ENCODE data around the gene CARD14. TPM values are rescaled to one million over a fixed set of nuclear protein-coding genes. Genes with fewer than 3 reads are reported as not detected.

Gene CARD14
- polyA plus RNA-seq, 3 donors, result 0.11 to 0.27 (median 0.16) TPM

GRCh38 chr17:80147035-80147822, 22.6 kb upstream of the CARD14 start, which contains the start of gene EIF4A3:
Gene EIF4A3, minus strand, starts transcription at chr17:80147128. Its CDS starts 167 bp downstream, at chr17:80146961.
- Histone ChIP-seq H4K20me1 (ENCODE audit: insufficient read depth, low read length) (peaks cover 45% of the 10 kb centered on the region), H3K27ac (ENCODE audit: low read depth in 1 of 2, low read length in 2 of 2) (peak within 1 kb of the TSS; percentile 70 to 89), H2AFZ (ENCODE audit: insufficient read depth, low read depth, low read length, poor library complexity, severe bottlenecking) (peak within 1 kb of the TSS; percentile 94), H3K36me3 (replicated peaks in 1 of 2; ENCODE audit: control insufficient read depth in 1 of 2, insufficient read depth in 2 of 2, low read length in 2 of 2) (peaks cover 21 to 25% of the 10 kb centered on the region in 2 donors), H3K4me3 (replicated peaks in 1 of 3; ENCODE audit: low read depth in 2 of 3, low read length in 3 of 3) (peak within 1 kb of the TSS; percentile 70 to 93 (median 88)), H3K9ac (ENCODE audit: insufficient read depth, low read length, poor library complexity, severe bottlenecking) (peak within 1 kb of the TSS; percentile 90), H3K9me3 (replicated peaks in 1 of 2; ENCODE audit: control insufficient read depth in 1 of 2, insufficient read depth in 1 of 2, low read length in 2 of 2) (peaks cover 0 to 7% of the 10 kb centered on the region in 2 donors), H3K4me2 (replicated peaks; ENCODE audit: extremely low read depth, low read length, poor library complexity, severe bottlenecking) (peak within 1 kb of the TSS; percentile 99), H3K79me2 (ENCODE audit: insufficient read depth, low read length) (peaks cover 58% of the 10 kb centered on the region), H3K4me1 (ENCODE audit: control insufficient read depth in 1 of 2, insufficient read depth in 2 of 2, low read length in 2 of 2) (peaks cover 33 to 42% of the 10 kb centered on the region in 2 donors), H3K27me3 (ENCODE audit: control insufficient read depth in 2 of 2, insufficient read depth in 2 of 2, low read length in 2 of 2) (no peaks in the 10 kb centered on the region)
- peak within 1 kb of the TSS; percentile 87 to 97 (median 93) for H3K27ac Mint-ChIP-seq
- under 1% methylated on average over 89 of the region's 90 CpGs for WGBS (ENCODE audit: insufficient coverage)
- TF ChIP-seq, protein P1, sequence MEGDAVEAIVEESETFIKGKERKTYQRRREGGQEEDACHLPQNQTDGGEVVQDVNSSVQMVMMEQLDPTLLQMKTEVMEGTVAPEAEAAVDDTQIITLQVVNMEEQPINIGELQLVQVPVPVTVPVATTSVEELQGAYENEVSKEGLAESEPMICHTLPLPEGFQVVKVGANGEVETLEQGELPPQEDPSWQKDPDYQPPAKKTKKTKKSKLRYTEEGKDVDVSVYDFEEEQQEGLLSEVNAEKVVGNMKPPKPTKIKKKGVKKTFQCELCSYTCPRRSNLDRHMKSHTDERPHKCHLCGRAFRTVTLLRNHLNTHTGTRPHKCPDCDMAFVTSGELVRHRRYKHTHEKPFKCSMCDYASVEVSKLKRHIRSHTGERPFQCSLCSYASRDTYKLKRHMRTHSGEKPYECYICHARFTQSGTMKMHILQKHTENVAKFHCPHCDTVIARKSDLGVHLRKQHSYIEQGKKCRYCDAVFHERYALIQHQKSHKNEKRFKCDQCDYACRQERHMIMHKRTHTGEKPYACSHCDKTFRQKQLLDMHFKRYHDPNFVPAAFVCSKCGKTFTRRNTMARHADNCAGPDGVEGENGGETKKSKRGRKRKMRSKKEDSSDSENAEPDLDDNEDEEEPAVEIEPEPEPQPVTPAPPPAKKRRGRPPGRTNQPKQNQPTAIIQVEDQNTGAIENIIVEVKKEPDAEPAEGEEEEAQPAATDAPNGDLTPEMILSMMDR (IDR thresholded peaks at IDR 0.05), result no peak
- H3K27me3 Mint-ChIP-seq (ENCODE audit: low read depth in 3 of 3), result peaks cover 0 to 2% (median 0%) of the 10 kb centered on the region in 3 donors
- peak within 1 kb of the TSS; percentile 81 to 95 for H3K4me3 Mint-ChIP-seq
- H3K4me1 Mint-ChIP-seq, result peaks cover 39% of the 10 kb centered on the region
- DNase-seq, result peak; percentile 98 to 99 (median 99)
- peaks cover 16 to 23% of the 10 kb centered on the region in 2 donors for H3K36me3 Mint-ChIP-seq
- intact Hi-C loops (cut with micrococcal nuclease), result loop anchor here (2.0 to 10.0 kb wide), 3 partner anchors 46 to 115 kb away; partner anchors contain the start of genes GAA (in 2 of the 2), RNF213 (in 2 of the 2), CCDC40 (in 1 of the 2) and TBC1D16 (in 1 of the 2)
- peaks cover 6 to 18% (median 10%) of the 10 kb centered on the region in 7 donors for H3K9me3 Mint-ChIP-seq

DNA sequence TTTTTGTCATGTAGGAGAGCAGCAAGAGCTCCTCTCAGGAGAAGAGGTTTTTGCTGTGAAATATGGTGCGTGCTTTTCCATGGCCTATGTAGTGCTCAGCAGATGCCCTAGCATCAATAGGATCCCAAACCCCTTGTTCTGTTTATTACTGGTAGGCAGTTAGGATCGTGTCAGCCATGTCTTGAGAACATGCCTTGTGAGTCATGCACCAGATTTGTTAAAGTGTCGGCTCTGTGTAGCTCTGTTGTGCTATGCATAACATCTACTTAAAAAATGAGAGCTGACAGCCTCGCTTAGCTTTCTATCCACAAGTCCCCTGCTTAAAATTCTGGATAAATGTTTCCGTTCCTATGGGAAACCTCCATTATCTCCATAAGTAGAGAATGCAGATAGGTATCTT, 18.5 kb upstream of the CARD14 start:
- Histone ChIP-seq H3K4me2 (replicated peaks; ENCODE audit: extremely low read depth, low read length, poor library complexity, severe bottlenecking) (no peak overlapping the region), H2AFZ (ENCODE audit: insufficient read depth, low read depth, low read length, poor library complexity, severe bottlenecking) (no peak overlapping the region), H3K79me2 (ENCODE audit: insufficient read depth, low read length) (peaks cover 17% of the 10 kb centered on the region), H3K9me3 (replicated peaks in 1 of 2; ENCODE audit: control insufficient read depth in 1 of 2, insufficient read depth in 1 of 2, low read length in 2 of 2) (peaks cover 15 to 37% of the 10 kb centered on the region in 2 donors), H4K20me1 (ENCODE audit: insufficient read depth, low read length) (peaks cover 4% of the 10 kb centered on the region), H3K4me3 (replicated peaks in 1 of 3; ENCODE audit: low read depth in 2 of 3, low read length in 3 of 3) (no peak overlapping the region), H3K4me1 (ENCODE audit: control insufficient read depth in 1 of 2, insufficient read depth in 2 of 2, low read length in 2 of 2) (peaks cover 17 to 24% of the 10 kb centered on the region in 2 donors), H3K36me3 (replicated peaks in 1 of 2; ENCODE audit: control insufficient read depth in 1 of 2, insufficient read depth in 2 of 2, low read length in 2 of 2) (no peaks in the 10 kb centered on the region), H3K27me3 (ENCODE audit: control insufficient read depth in 2 of 2, insufficient read depth in 2 of 2, low read length in 2 of 2) (no peaks in the 10 kb centered on the region), H3K27ac (ENCODE audit: low read depth in 1 of 2, low read length in 2 of 2) (no peak overlapping the region), H3K9ac (ENCODE audit: insufficient read depth, low read length, poor library complexity, severe bottlenecking) (no peak overlapping the region)
- peaks cover 0 to 2% (median 0%) of the 10 kb centered on the region in 3 donors for H3K27me3 Mint-ChIP-seq (ENCODE audit: low read depth in 3 of 3)
- 100% methylated on average over 2 of the region's 5 CpGs for WGBS (ENCODE audit: insufficient coverage)
- peaks cover 27 to 52% (median 40%) of the 10 kb centered on the region in 7 donors for H3K9me3 Mint-ChIP-seq
- H3K4me1 Mint-ChIP-seq, result peaks cover 23% of the 10 kb centered on the region
- intact Hi-C loops (cut with micrococcal nuclease), result loop anchor here in 1 of 2 donors (5.0 kb wide), 1 partner anchor 61 kb away; no protein-coding TSS in a partner anchor
- DNase-seq, result no peak
- peak overlapping the region in 1 of 7 donors; percentile 36 for H3K27ac Mint-ChIP-seq
- no peak overlapping the region for H3K4me3 Mint-ChIP-seq
- H3K36me3 Mint-ChIP-seq, result peaks cover 2% of the 10 kb centered on the region in 2 donors
- TF ChIP-seq, protein P1 (IDR thresholded peaks at IDR 0.05), result no peak
